BLaER1 treated with 17β-estradiol and CSF1 and Interleukin-3, amounts not matched to agents 10 nM and 100 nM (cell line): ENCODE measurements around the gene HOXA5.

Experiments used
- H3K27ac ChIP-seq, 11 experiments: shearing (Covaris generic); formaldehyde crosslinking; 2 replicates each; pipeline ENCODE4 v1.8.1; 2022
- H3K27me3 ChIP-seq, 11 experiments: shearing (Covaris generic); formaldehyde crosslinking; 2 replicates each; pipeline ENCODE4 v1.8.1; 2022
- H3K36me3 ChIP-seq, 11 experiments: shearing (Covaris generic); formaldehyde crosslinking; 2 replicates each; pipeline ENCODE4 v1.8.1; 2022
- H3K4me1 ChIP-seq, 10 experiments: shearing (Covaris generic); formaldehyde crosslinking; 2 replicates each; pipeline ENCODE4 v1.8.1; 2022
- H3K4me2 ChIP-seq, 11 experiments: shearing (Covaris generic); formaldehyde crosslinking; 2 replicates each; pipeline ENCODE4 v1.8.1; 2022
- H3K4me3 ChIP-seq, 10 experiments: shearing (Covaris generic); formaldehyde crosslinking; 2 replicates each; pipeline ENCODE4 v1.8.1; 2022
- H3K9ac ChIP-seq, 11 experiments: shearing (Covaris generic); formaldehyde crosslinking; 2 replicates each; pipeline ENCODE4 v1.8.1; 2022
- H3K9me3 ChIP-seq, 11 experiments: shearing (Covaris generic); formaldehyde crosslinking; replicated peaks in 1 of 11; 2 replicates each; pipeline ENCODE4 v1.8.1; 2022
- H4K20me1 ChIP-seq, 11 experiments: shearing (Covaris generic); formaldehyde crosslinking; 2 replicates each; pipeline ENCODE4 v1.8.1; 2022
- Cebpa-rat ChIP-seq, 11 experiments: shearing (Covaris generic); IDR thresholded peaks; 2 replicates each; pipeline ENCODE4 v1.8.1; 2022

The HOXA5 gene

GRCh38 chr7:27149842-27150567 lies 6.5 kb upstream of the HOXA5 start:
- H4K20me1 ChIP-seq, result peaks cover 0 to 45% (median 33%) of the 10 kb centered on the region in 11 experiments; a peak in 16 of 22 replicates
- H3K9me3 ChIP-seq, result peaks cover 40 to 52% (median 47%) of the 10 kb centered on the region in 11 experiments
- TF ChIP-seq Cebpa-rat (IDR thresholded peaks at IDR 0.05), result no peak
- H3K9ac ChIP-seq, result no peak overlapping the region
- H3K4me2 ChIP-seq, result peak overlapping the region; percentile 79 to 95 (median 85)
- H3K27me3 ChIP-seq, result peaks cover 100% of the 10 kb centered on the region in 11 experiments
- peaks cover 11 to 26% (median 20%) of the 10 kb centered on the region in 10 experiments for H3K4me1 ChIP-seq
- H3K36me3 ChIP-seq, result peaks cover 0 to 7% (median 0%) of the 10 kb centered on the region in 11 experiments; a peak in 3 of 22 replicates
- no peak overlapping the region for H3K27ac ChIP-seq
- H3K4me3 ChIP-seq, result peak overlapping the region in 9 of 10 experiments; percentile 40 to 60 (median 52); a peak in 16 of 20 replicates

GRCh38 chr7:27148756-27149641 lies 5.5 kb upstream of the HOXA5 start:
- Histone ChIP-seq H3K36me3 (peaks cover 0 to 14% (median 0%) of the 10 kb centered on the region in 11 experiments; a peak in 3 of 22 replicates), H3K4me3 (peak overlapping the region in 2 of 10 experiments; percentile 14 to 16; a peak in 2 of 20 replicates), H4K20me1 (peaks cover 0 to 34% (median 23%) of the 10 kb centered on the region in 11 experiments; a peak in 16 of 22 replicates), H3K9ac (no peak overlapping the region), H3K4me2 (peak overlapping the region in 3 of 11 experiments; percentile 18 to 27 (median 20); a peak in 3 of 22 replicates), H3K9me3 (peaks cover 46 to 55% (median 51%) of the 10 kb centered on the region in 11 experiments), H3K27ac (no peak overlapping the region), H3K4me1 (peaks cover 11 to 26% (median 20%) of the 10 kb centered on the region in 10 experiments), H3K27me3 (peaks cover 100% of the 10 kb centered on the region in 11 experiments)
- no peak for TF ChIP-seq Cebpa-rat (IDR thresholded peaks at IDR 0.05)

- peak overlapping the region in 2 of 10 experiments; percentile 14 to 16; a peak in 3 of 20 replicates for H3K4me3 ChIP-seq
- peaks cover 54 to 64% (median 59%) of the 10 kb centered on the region in 11 experiments for H3K9me3 ChIP-seq
- peaks cover 11 to 26% (median 20%) of the 10 kb centered on the region in 10 experiments for H3K4me1 ChIP-seq
- TF ChIP-seq Cebpa-rat (IDR thresholded peaks at IDR 0.05), result no peak
- peaks cover 100% of the 10 kb centered on the region in 11 experiments for H3K27me3 ChIP-seq
- no peak overlapping the region for H3K9ac ChIP-seq
- peak overlapping the region in 3 of 11 experiments; percentile 18 to 27 (median 20); a peak in 3 of 22 replicates for H3K4me2 ChIP-seq
- no peak overlapping the region for H3K27ac ChIP-seq
- peaks cover 0 to 16% (median 0%) of the 10 kb centered on the region in 11 experiments; a peak in 3 of 22 replicates for H3K36me3 ChIP-seq
- peaks cover 0 to 30% (median 20%) of the 10 kb centered on the region in 11 experiments; a peak in 16 of 22 replicates for H4K20me1 ChIP-seq
Measured at GRCh38 chr7:27148031-27148755, 4.7 kb upstream of the HOXA5 start.

GRCh38 chr7:27147199-27148030 lies 3.9 kb upstream of the HOXA5 start, which contains the start of gene HOXA6:
TSS of gene HOXA6 (minus strand) at chr7:27147774. CDS start at chr7:27147749, 25 bp downstream.
- Histone ChIP-seq H3K4me2 (peak within 1 kb of the TSS in 3 of 11 experiments; percentile 18 to 27 (median 20); a peak in 3 of 22 replicates), H4K20me1 (peaks cover 0 to 22% (median 14%) of the 10 kb centered on the region in 11 experiments; a peak in 16 of 22 replicates), H3K27ac (no peak within 1 kb of the TSS), H3K4me1 (peaks cover 11 to 26% (median 18%) of the 10 kb centered on the region in 10 experiments), H3K9ac (no peak within 1 kb of the TSS), H3K36me3 (peaks cover 0 to 16% (median 0%) of the 10 kb centered on the region in 11 experiments; a peak in 3 of 22 replicates), H3K9me3 (peaks cover 62 to 71% (median 66%) of the 10 kb centered on the region in 11 experiments), H3K4me3 (peak within 1 kb of the TSS in 3 of 10 experiments; percentile 5 to 16 (median 14); a peak in 4 of 20 replicates), H3K27me3 (peaks cover 100% of the 10 kb centered on the region in 11 experiments)
- TF ChIP-seq Cebpa-rat (IDR thresholded peaks at IDR 0.05), result no peak

- Histone ChIP-seq H3K9me3 (peaks cover 69 to 79% (median 74%) of the 10 kb centered on the region in 11 experiments), H3K4me3 (peak overlapping the region in 1 of 10 experiments; percentile 5; a peak in 1 of 20 replicates), H3K36me3 (peaks cover 0 to 16% (median 0%) of the 10 kb centered on the region in 11 experiments; a peak in 3 of 22 replicates), H3K4me2 (no peak overlapping the region), H3K27me3 (peaks cover 100% of the 10 kb centered on the region in 11 experiments), H4K20me1 (peaks cover 0 to 15% (median 6%) of the 10 kb centered on the region in 11 experiments; a peak in 16 of 22 replicates), H3K9ac (no peak overlapping the region), H3K4me1 (peaks cover 8 to 18% (median 12%) of the 10 kb centered on the region in 10 experiments), H3K27ac (no peak overlapping the region)
- no peak for TF ChIP-seq Cebpa-rat (IDR thresholded peaks at IDR 0.05)
Measured at GRCh38 chr7:27146491-27147198, 3.2 kb upstream of the HOXA5 start.

- H4K20me1 ChIP-seq, result peaks cover 0 to 8% (median 0%) of the 10 kb centered on the region in 11 experiments; a peak in 5 of 22 replicates
- no peak overlapping the region for H3K9ac ChIP-seq
- peaks cover 0 to 16% (median 0%) of the 10 kb centered on the region in 11 experiments; a peak in 3 of 22 replicates for H3K36me3 ChIP-seq
- H3K4me2 ChIP-seq, result no peak overlapping the region
- H3K27me3 ChIP-seq, result peaks cover 95 to 100% (median 99%) of the 10 kb centered on the region in 11 experiments
- peaks cover 69 to 80% (median 75%) of the 10 kb centered on the region in 11 experiments for H3K9me3 ChIP-seq
- H3K4me3 ChIP-seq, result peak overlapping the region in 1 of 10 experiments; percentile 35; a peak in 1 of 20 replicates
- H3K4me1 ChIP-seq, result peaks cover under 1 to 12% (median 5%) of the 10 kb centered on the region in 10 experiments; a peak in 14 of 20 replicates
- no peak for TF ChIP-seq Cebpa-rat (IDR thresholded peaks at IDR 0.05)
- no peak overlapping the region for H3K27ac ChIP-seq
Measured at GRCh38 chr7:27145914-27146412, 2.5 kb upstream of the HOXA5 start.
